ENCODE measurements around the gene CYP26C1.
"Not testable (repeated sequence)": the region's sequence is repeated elsewhere in the genome, so short reads cannot be mapped to it uniquely, and the experiment has no call there.

Gene CYP26C1

DNA sequence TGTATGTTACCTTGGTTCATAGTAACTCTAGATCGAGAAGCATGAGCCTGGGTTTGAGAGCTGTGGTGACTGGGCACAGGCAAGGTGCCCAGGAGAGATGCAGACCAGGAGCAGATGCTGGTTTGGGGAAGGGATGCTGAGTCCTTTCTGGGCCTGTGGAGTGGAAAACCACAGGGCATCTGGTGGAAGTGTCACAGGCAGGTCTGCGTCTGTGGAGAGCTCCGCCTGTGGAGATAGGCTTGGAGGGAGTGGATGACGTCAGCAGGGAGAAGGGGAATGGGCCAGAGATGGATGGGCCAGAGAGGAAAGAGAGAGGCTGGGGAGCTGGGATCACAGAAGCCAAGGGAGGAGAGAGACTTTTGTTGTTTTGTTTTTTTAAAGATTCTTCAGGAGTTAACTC lies 27.9 kb downstream of the CYP26C1 start:
- TF ChIP-seq Cebpa-rat (IDR thresholded peaks at IDR 0.05): no peak
- Histone ChIP-seq H3K4me2 (no peak overlapping the region), H3K36me3 (no peaks in the 10 kb centered on the region), H3K27ac (no peak overlapping the region), H3K27me3 (no peaks in the 10 kb centered on the region), H3K4me1 (peaks cover 0 to 15% (median 3%) of the 10 kb centered on the region in 10 experiments; a peak in 9 of 20 replicates), H3K9me3 (replicated peaks in 1 of 11) (no peaks in the 10 kb centered on the region), H3K4me3 (no peak overlapping the region), H4K20me1 (no peaks in the 10 kb centered on the region), H3K9ac (no peak overlapping the region)

DNA sequence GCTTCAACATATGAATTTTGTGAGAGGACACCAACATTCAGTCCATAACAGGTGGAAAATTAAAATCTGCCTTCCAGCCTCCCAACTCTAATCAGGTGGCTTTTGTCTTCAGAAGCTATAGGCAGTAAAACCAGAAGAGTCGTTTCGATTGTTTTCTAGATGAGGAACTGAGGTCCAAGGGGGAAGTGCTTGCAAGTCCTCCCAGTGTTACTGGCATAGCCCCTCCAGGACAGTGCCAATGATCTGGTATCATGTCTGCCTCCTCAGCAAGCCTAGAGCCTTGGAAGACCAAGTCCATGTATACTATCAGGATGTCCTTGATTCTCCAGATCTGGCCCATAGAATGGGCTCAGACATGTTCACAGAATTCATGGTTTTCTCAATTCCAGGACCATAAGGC lies 30.0 kb downstream of the CYP26C1 start:
- no peak for TF ChIP-seq Cebpa-rat (IDR thresholded peaks at IDR 0.05)
- Histone ChIP-seq H3K4me2 (no peak overlapping the region), H3K4me1 (peaks cover 0 to 8% (median under 1%) of the 10 kb centered on the region in 10 experiments; a peak in 9 of 20 replicates), H4K20me1 (no peaks in the 10 kb centered on the region), H3K36me3 (no peaks in the 10 kb centered on the region), H3K9ac (no peak overlapping the region), H3K9me3 (replicated peaks in 1 of 11) (no peaks in the 10 kb centered on the region), H3K27ac (no peak overlapping the region), H3K27me3 (no peaks in the 10 kb centered on the region), H3K4me3 (no peak overlapping the region)

DNA sequence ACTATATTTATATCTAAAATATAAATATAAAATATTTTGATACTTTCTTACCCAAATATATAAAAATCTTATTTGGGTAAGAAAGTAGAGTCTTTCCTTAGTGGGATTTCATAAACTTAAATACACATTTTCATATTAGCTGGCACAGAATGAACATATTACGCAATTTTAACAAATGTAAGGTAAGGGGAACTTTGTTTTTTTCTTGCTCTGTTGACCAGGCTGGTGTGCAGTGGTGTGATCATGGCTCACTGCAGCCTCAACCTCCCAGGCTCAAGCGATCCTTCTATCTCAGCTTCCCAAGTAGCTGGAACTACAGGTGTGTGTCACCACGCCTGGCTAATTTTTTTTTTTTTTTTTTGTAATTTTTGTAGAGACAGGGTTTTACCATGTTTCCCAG lies 31.4 kb downstream of the CYP26C1 start:
- Histone ChIP-seq H3K9ac (no peak overlapping the region), H3K27me3 (no peaks in the 10 kb centered on the region), H4K20me1 (no peaks in the 10 kb centered on the region), H3K4me3 (no peak overlapping the region), H3K36me3 (no peaks in the 10 kb centered on the region), H3K4me1 (peaks cover 0 to 4% (median 0%) of the 10 kb centered on the region in 10 experiments; a peak in 1 of 20 replicates), H3K27ac (no peak overlapping the region), H3K9me3 (replicated peaks in 1 of 11) (no peaks in the 10 kb centered on the region), H3K4me2 (no peak overlapping the region)
- TF ChIP-seq Cebpa-rat (IDR thresholded peaks at IDR 0.05): peak; percentile 7 to 86 (median 66); a peak in 14 of 22 replicates

DNA sequence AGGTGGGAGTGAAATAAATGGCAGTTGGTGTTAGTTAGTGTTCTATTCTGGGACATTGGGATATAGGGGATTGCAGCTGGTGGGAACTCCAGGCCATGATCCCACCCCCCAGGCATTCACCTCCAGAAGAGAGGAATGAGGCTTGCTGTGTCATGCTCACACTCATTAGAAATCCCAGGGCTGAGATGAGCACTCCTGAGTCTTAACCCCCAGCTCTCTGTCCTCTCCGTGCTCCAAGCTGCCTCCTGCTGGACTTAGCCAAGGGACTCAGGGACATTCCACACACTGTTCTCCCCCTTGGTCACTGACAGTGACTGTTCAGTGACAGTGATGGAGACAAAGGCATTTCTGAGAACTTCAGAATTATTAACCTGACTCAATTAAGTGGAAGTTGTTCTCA lies 34.6 kb downstream of the CYP26C1 start:
- TF ChIP-seq Cebpa-rat (IDR thresholded peaks at IDR 0.05): no peak
- no peak overlapping the region for H3K9ac ChIP-seq
- no peak overlapping the region for H3K4me2 ChIP-seq
- no peaks in the 10 kb centered on the region for H3K36me3 ChIP-seq
- no peak overlapping the region for H3K4me3 ChIP-seq
- no peaks in the 10 kb centered on the region for H3K27me3 ChIP-seq
- peaks cover 0 to 4% (median 0%) of the 10 kb centered on the region in 11 experiments; a peak in 2 of 22 replicates for H3K9me3 ChIP-seq (replicated peaks in 1 of 11)
- H3K27ac ChIP-seq: no peak overlapping the region
- H3K4me1 ChIP-seq: no peaks in the 10 kb centered on the region
- no peaks in the 10 kb centered on the region for H4K20me1 ChIP-seq

DNA sequence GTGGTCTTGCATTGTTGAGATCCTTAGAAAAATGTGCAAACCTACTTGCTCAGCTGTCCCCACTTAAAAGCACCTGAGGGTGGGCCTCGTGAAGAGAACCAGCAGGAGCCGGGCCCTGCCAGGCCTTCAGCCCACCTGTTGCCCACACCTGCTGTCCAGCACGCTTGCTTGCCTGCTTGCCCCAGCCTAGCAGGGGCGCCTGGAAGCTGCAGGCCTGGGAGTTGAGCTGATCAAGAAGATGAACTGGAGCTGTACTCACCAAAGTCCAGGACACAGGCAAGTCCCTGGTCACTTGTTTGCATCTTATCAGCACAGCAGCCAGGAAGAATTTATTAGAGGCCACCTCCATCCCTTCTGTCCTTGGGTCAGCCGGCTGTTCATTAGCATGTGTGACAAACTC lies 36.3 kb downstream of the CYP26C1 start:
- peaks cover 0 to 4% (median 0%) of the 10 kb centered on the region in 11 experiments; a peak in 2 of 22 replicates for H3K9me3 ChIP-seq (replicated peaks in 1 of 11)

DNA sequence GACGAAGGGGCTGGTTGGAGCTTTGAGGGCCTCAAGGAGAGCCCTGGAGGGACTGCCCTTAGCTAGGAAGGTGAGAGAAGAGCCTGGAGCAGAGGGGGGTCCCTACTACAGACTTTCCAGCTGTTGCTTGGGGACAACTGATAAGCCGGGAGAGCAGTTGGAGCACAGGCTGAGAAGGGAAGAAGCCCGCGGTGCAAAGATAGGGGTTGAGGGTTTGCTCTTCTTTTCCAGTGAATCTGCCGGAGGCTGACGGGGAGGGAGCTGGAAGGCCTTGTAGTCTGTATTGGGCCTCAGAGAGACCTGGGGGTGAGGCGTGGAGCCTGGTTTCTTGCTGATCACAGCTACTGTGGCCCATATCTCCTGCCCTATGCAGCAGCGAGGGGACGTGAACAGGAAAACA lies 36.8 kb downstream of the CYP26C1 start:
- H3K9me3 ChIP-seq (replicated peaks in 1 of 11): peaks cover 0 to 8% (median 0%) of the 10 kb centered on the region in 11 experiments; a peak in 2 of 22 replicates
- no peaks in the 10 kb centered on the region for H3K36me3 ChIP-seq
- H3K4me1 ChIP-seq: no peaks in the 10 kb centered on the region
- no peak overlapping the region for H3K27ac ChIP-seq
- no peak for TF ChIP-seq Cebpa-rat (IDR thresholded peaks at IDR 0.05)
- no peak overlapping the region for H3K4me3 ChIP-seq
- H3K4me2 ChIP-seq: no peak overlapping the region
- H4K20me1 ChIP-seq: no peaks in the 10 kb centered on the region
- no peak overlapping the region for H3K9ac ChIP-seq
- H3K27me3 ChIP-seq: no peaks in the 10 kb centered on the region

More for the DNA sequence above, 36.3 kb downstream of the CYP26C1 start:
- Histone ChIP-seq H3K4me3 (no peak overlapping the region), H4K20me1 (no peaks in the 10 kb centered on the region), H3K4me2 (no peak overlapping the region), H3K4me1 (no peaks in the 10 kb centered on the region), H3K27me3 (no peaks in the 10 kb centered on the region), H3K27ac (no peak overlapping the region), H3K36me3 (no peaks in the 10 kb centered on the region), H3K9ac (no peak overlapping the region)
- no peak for TF ChIP-seq Cebpa-rat (IDR thresholded peaks at IDR 0.05)

DNA sequence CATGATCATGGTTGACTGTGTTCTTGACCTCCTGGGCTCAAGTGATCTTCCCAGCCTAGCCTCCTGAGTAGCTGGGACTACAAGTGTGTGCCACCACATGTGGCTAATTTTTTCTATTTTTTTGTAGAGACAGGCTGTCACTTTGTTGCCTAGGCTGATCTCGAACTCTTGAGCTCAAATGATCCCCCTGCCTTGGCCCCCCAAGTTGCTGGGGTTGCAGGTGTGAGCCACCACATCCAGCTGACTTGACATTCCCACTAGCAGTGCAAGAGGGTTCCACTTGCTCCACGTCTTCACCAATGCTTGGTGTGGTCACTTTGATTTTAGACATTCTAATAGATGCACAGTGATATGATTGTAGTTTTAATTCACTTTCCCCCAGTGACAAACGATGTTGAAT lies 38.2 kb downstream of the CYP26C1 start:
- H3K9me3 ChIP-seq (replicated peaks in 1 of 11): peaks cover 1 to 13% (median 6%) of the 10 kb centered on the region in 11 experiments; a peak in 17 of 22 replicates
- no peak overlapping the region for H3K27ac ChIP-seq
- no peaks in the 10 kb centered on the region for H3K4me1 ChIP-seq
- H3K27me3 ChIP-seq: no peaks in the 10 kb centered on the region
- H4K20me1 ChIP-seq: no peaks in the 10 kb centered on the region
- TF ChIP-seq Cebpa-rat (IDR thresholded peaks at IDR 0.05): no peak
- H3K4me3 ChIP-seq: no peak overlapping the region
- H3K36me3 ChIP-seq: no peaks in the 10 kb centered on the region
- no peak overlapping the region for H3K4me2 ChIP-seq
- H3K9ac ChIP-seq: no peak overlapping the region

DNA sequence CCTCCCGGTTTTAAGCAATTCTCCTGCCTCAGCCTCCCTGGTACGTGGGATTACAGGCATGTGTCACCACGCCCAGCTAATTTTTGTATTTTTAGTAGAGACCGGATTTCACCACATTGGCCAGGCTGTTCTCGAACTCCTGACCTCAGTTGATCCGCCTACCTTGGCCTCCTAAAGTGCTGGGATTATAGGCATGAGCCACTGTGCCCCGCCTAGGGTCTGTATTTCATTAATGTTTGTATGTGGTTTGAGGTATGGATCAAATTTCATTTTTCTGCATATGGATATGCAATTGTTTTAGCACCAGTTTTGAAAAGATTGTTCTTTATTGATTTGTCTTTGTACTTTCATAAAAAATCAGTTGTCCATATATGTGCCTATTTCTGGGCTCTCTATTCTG lies 39.1 kb downstream of the CYP26C1 start:
- H3K9ac ChIP-seq: no peak overlapping the region
- H4K20me1 ChIP-seq: no peaks in the 10 kb centered on the region
- H3K9me3 ChIP-seq (replicated peaks in 1 of 11): peaks cover 3 to 16% (median 8%) of the 10 kb centered on the region in 11 experiments; a peak in 18 of 22 replicates
- no peak overlapping the region for H3K4me2 ChIP-seq
- no peak overlapping the region for H3K27ac ChIP-seq
- H3K27me3 ChIP-seq: no peaks in the 10 kb centered on the region
- no peaks in the 10 kb centered on the region for H3K4me1 ChIP-seq
- H3K4me3 ChIP-seq: no peak overlapping the region
- TF ChIP-seq Cebpa-rat (IDR thresholded peaks at IDR 0.05): no peak
- H3K36me3 ChIP-seq: no peaks in the 10 kb centered on the region

DNA sequence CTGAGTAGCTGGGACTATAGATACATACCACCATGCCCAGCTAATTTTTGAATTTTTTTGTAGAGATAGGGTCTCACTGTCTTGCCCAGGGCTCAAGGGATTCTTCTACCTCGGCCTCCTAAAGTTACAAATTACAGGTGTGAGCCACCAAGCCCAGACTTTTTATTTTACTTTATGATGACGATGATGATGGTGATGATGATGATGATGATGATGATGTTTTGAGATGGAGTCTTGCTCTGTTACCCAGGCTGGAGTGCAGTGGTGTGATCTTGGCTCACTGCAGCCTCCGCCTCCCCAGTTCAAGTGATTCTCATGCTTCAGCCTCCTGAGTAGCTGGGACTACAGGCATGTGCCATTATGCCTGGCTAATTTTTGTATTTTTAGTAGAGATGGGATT lies 40.5 kb downstream of the CYP26C1 start:
- H4K20me1 ChIP-seq, H3K4me3 ChIP-seq, H3K4me2 ChIP-seq, H3K36me3 ChIP-seq, H3K4me1 ChIP-seq, H3K27me3 ChIP-seq, H3K27ac ChIP-seq, H3K9ac ChIP-seq: not testable (repeated sequence)
- peaks cover 3 to 16% (median 8%) of the 10 kb centered on the region in 11 experiments; a peak in 18 of 22 replicates for H3K9me3 ChIP-seq (replicated peaks in 1 of 11)

DNA sequence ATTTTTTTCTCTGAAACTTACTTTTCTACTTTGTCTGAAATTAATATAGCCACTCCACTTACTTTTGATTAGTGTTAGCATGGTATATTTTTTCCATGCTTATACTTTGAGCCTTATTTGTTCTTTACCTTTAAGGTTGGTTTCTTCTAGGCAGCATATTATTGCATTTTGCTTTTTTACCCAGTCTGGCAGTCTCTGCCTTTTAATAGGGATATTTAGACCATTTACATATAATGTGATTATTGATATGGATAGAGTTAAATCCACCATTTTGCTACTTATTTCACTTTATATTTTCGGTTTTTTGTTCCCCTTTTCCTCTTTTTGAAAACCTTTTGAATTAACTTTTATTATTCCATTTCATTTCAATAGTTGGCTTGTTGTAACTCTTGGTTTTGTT lies 43.4 kb downstream of the CYP26C1 start:
- no peak overlapping the region for H3K27ac ChIP-seq
- no peaks in the 10 kb centered on the region for H3K36me3 ChIP-seq
- TF ChIP-seq Cebpa-rat (IDR thresholded peaks at IDR 0.05): no peak
- H3K4me2 ChIP-seq: no peak overlapping the region
- no peaks in the 10 kb centered on the region for H4K20me1 ChIP-seq
- H3K27me3 ChIP-seq: no peaks in the 10 kb centered on the region
- H3K9me3 ChIP-seq (replicated peaks in 1 of 11): peaks cover 3 to 16% (median 8%) of the 10 kb centered on the region in 11 experiments; a peak in 18 of 22 replicates
- H3K9ac ChIP-seq: no peak overlapping the region
- no peak overlapping the region for H3K4me3 ChIP-seq
- peaks cover 0 to 6% (median 0%) of the 10 kb centered on the region in 10 experiments; a peak in 5 of 20 replicates for H3K4me1 ChIP-seq
